ENCODE data around the gene IFI27L1.

Gene IFI27L1

DNA sequence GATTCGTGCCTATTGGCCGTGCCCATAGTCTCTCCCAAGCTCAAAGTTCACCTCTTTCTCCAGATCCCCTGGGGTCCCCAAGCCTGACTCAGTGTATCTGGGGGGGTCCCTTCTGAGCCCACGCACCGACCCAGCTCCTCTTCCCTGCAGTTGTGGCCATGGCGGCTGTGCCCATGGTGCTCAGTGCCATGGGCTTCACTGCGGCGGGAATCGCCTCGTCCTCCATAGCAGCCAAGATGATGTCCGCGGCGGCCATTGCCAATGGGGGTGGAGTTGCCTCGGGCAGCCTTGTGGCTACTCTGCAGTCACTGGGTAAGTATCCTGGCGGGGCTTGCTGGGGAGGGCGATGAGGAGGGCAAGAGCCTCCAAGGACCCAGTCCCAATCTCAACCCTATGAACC, 34.5 kb downstream of the IFI27L1 start:
- no peak for DNase-seq (ENCODE audit: low spot score)
- in situ Hi-C loops (cut with MboI; ENCODE audit: low sequenced_read_pairs, unreplicated experiment), result no loop called here
- TF ChIP-seq, protein P1, sequence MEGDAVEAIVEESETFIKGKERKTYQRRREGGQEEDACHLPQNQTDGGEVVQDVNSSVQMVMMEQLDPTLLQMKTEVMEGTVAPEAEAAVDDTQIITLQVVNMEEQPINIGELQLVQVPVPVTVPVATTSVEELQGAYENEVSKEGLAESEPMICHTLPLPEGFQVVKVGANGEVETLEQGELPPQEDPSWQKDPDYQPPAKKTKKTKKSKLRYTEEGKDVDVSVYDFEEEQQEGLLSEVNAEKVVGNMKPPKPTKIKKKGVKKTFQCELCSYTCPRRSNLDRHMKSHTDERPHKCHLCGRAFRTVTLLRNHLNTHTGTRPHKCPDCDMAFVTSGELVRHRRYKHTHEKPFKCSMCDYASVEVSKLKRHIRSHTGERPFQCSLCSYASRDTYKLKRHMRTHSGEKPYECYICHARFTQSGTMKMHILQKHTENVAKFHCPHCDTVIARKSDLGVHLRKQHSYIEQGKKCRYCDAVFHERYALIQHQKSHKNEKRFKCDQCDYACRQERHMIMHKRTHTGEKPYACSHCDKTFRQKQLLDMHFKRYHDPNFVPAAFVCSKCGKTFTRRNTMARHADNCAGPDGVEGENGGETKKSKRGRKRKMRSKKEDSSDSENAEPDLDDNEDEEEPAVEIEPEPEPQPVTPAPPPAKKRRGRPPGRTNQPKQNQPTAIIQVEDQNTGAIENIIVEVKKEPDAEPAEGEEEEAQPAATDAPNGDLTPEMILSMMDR (IDR thresholded peaks at IDR 0.05; ENCODE audit: borderline replicate concordance, control extremely low read depth, extremely low read depth, insufficient read depth, missing control alignments), result no peak

DNA sequence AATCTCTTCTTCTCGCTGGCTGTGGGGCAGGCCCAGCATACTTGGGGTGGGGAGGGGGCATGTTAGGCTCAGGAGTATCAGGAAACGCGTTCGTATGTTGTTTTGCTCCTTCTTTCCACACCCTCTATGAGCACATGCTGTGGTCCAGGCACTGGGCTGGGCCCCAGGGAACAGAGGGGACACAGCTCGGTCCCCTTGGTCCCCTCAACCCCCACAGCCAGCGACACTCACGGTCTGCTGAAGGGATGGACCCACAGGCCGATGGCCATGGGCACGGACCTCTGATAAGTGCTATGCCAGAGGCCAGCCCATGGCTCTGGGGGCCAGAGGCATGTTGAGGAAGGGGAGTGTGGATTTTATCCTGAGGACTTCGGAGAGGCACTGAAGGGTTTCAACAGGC, 35.6 kb downstream of the IFI27L1 start:
- TF ChIP-seq, protein P1 (IDR thresholded peaks at IDR 0.05; ENCODE audit: borderline replicate concordance, control extremely low read depth, extremely low read depth, insufficient read depth, missing control alignments), result no peak
- DNase-seq (ENCODE audit: low spot score), result no peak
- in situ Hi-C loops (cut with MboI; ENCODE audit: low sequenced_read_pairs, unreplicated experiment), result no loop called here

GRCh38 chr14:94117856-94118255, 36.7 kb downstream of the IFI27L1 start:
- no peak for DNase-seq (ENCODE audit: low spot score)
- TF ChIP-seq, protein P1 (IDR thresholded peaks at IDR 0.05; ENCODE audit: borderline replicate concordance, control extremely low read depth, extremely low read depth, insufficient read depth, missing control alignments), result no peak
- in situ Hi-C loops (cut with MboI; ENCODE audit: low sequenced_read_pairs, unreplicated experiment), result no loop called here

DNA sequence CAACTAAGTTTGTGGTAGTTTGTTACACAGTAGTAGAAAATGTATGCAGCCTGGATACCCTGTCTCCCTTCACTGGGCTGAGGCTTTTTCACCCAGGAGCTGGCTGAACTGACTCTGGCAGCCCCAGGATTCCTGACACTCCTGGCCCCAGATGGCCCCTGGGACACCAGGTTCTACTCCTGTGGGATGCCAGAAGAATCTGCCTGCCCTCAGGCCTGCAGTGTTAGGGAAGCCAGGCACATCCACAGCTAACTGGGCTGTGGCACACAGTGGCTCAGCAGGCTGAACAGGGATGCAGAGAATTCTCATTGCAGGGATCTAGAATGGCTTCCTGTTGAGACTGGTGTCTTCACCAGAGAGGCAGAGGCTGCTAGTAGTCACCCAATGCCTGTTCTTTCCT, 38.0 kb downstream of the IFI27L1 start:
- in situ Hi-C loops (cut with MboI; ENCODE audit: low sequenced_read_pairs, unreplicated experiment), result no loop called here
- DNase-seq (ENCODE audit: low spot score), result no peak
- TF ChIP-seq, protein P1 (IDR thresholded peaks at IDR 0.05; ENCODE audit: borderline replicate concordance, control extremely low read depth, extremely low read depth, insufficient read depth, missing control alignments), result no peak

DNA sequence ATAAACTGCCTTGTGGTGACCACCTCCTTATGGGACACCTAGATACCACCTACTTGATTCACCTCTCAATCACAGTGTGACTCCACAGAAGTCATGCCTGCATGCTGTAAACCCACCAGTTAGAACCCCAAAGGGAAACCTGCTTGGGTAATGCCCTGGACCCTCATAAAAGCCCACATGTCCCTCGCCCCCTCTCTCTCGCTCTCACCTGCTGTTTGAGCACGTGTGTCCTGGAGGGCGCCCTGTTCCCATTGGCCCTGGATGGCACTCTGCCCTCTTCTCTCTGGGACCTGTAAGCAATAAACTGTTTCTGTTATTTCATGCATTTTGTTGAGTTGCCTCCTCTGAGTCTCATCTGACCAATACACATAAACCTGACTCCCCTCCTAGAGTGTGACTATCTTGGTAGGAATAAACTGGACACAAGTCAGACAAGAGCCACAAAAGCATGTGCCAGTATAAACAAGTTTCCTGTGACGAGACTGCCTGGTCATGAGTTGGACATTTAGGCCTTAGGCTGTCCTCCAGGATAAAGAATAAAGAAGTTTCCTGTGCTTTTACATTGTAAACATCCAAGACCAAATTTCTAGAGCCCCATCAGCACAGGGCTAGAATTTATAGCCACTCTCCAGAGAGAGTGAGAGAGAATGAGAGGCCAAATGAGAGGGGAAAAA, 39.7 kb downstream of the IFI27L1 start:
- in situ Hi-C loops (cut with MboI; ENCODE audit: low sequenced_read_pairs, unreplicated experiment), result loop anchor here (10.0 kb wide), 1 partner anchor 186 kb away; no protein-coding TSS in a partner anchor
- TF ChIP-seq, protein P1 (IDR thresholded peaks at IDR 0.05; ENCODE audit: borderline replicate concordance, control extremely low read depth, extremely low read depth, insufficient read depth, missing control alignments), result no peak
- no peak for DNase-seq (ENCODE audit: low spot score)

DNA sequence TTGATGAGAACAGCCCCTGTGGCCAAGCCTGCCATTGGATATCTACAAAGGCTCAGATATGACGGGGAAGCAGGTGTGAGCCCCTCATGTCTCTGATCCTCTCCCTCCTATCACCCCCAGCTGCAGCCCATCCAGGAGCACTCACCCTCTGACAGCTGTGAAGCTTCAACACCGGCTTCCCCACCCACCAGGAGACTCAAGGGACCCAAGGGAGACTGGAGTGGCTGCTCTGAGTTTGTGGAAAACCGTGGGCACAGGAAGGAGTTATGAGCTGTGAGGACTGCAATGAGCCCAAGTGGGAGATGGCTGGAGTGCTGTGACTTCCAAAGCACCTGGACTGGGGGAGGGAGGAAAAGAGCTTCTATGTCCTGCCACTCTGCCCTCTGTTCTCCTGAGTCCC, 40.4 kb downstream of the IFI27L1 start:
- DNase-seq (ENCODE audit: low spot score), result no peak
- in situ Hi-C loops (cut with MboI; ENCODE audit: low sequenced_read_pairs, unreplicated experiment), result loop anchor here (10.0 kb wide), 1 partner anchor 187 kb away; no protein-coding TSS in a partner anchor

More for the DNA sequence above, 40.4 kb downstream of the IFI27L1 start:
- TF ChIP-seq, protein P1 (IDR thresholded peaks at IDR 0.05; ENCODE audit: borderline replicate concordance, control extremely low read depth, extremely low read depth, insufficient read depth, missing control alignments), result no peak
